ENCODE data around the gene MEP1A. TPM values are rescaled to one million over a fixed set of nuclear protein-coding genes. Genes with fewer than 3 reads are reported as not detected.
"Not testable (repeated sequence)": the region's sequence is repeated elsewhere in the genome, so short reads cannot be mapped to it uniquely, and the experiment has no call there.

MEP1A gene
- total and polyA plus RNA-seq, 2 of the 13 experiments (the other 11 are each of a cell fraction or from before 2014, with no cell fraction given), result 0.24 to 0.83 TPM

DNA sequence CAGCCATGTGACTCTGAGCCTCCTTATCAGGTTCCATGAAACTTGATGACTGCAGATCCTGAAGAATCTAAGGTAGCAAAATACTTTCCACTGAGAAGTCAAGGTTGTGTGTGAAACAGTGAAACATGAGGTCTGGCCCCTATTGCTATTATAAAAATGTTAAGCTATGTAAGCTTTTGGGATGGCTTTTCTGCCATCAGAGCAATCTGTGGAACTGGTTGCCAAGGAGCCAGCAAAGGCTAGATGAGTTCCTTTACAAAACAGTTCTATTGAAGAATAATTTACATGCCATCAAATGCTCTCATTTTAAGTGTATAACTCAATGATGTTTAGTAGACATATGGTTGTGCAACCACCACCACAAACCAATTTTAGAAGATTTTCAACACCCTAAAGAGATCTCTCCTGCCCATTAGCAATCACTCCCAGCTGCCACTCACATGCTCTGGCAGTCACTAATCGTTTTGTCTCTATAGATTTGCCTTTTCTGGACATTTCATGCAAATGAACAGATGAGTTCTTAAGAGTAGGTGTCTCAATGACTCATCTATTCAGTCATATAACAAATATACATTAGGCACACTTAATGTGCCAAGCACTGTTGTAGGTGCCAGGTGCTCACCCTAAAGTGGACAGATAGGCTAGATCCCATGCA is 19.9 kb upstream of the MEP1A start (continued):
- TF ChIP-seq KIAA2018 (CRISPR knock-in tag; IDR thresholded peaks at IDR 0.05; ENCODE audit: borderline replicate concordance) (no peak), CSRNP2 (CRISPR knock-in tag; conservative IDR thresholded peaks at IDR 0.05; ENCODE audit: low read depth) (no peak), ZNF441 (CRISPR knock-in tag; IDR thresholded peaks at IDR 0.05; ENCODE audit: borderline replicate concordance) (no peak), ZNF7 (CRISPR knock-in tag; IDR thresholded peaks at IDR 0.05) (no peak), ZNF12 (CRISPR knock-in tag; IDR thresholded peaks at IDR 0.05) (no peak), ZNF382 (CRISPR knock-in tag; IDR thresholded peaks at IDR 0.05; ENCODE audit: borderline replicate concordance) (no peak), MAZ (IDR thresholded peaks at IDR 0.05; ENCODE audit: borderline replicate concordance, low read depth, low read length) (no peak), MAZ (CRISPR knock-in tag; IDR thresholded peaks at IDR 0.05; ENCODE audit: low read depth) (no peak), ZNF432 (CRISPR knock-in tag; IDR thresholded peaks at IDR 0.05; ENCODE audit: borderline replicate concordance) (no peak), PHF5A (CRISPR knock-in tag; IDR thresholded peaks at IDR 0.05; ENCODE audit: low read depth, unreplicated experiment) (no peak), TAF15 (IDR thresholded peaks at IDR 0.05; ENCODE audit: low read depth, low read length, poor library complexity, severe bottlenecking) (no peak), ZNF431 (CRISPR knock-in tag; IDR thresholded peaks at IDR 0.05; ENCODE audit: borderline replicate concordance, low read depth) (no peak), ZNF614 (CRISPR knock-in tag; IDR thresholded peaks at IDR 0.05; ENCODE audit: borderline replicate concordance) (no peak)

DNA sequence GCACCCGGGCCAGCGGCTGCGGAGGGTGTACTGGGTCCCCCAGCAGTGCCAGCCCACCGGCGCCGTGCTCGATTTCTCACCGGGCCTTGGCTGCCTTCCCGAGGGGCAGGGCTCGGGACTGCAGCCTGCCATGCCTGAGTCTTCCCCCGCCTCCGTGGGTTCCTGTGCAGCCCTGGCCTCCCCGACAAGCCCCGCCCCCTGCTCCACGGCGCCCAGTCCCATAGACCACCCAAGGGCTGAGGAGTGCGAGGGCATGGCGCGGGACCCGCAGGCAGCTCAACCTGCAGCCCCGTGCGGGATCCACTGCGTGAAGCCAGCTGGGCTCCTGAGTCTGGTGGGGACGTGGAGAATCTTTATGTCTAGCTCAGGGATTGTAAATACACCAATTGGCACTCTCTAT is 18.5 kb upstream of the MEP1A start:
- H3K4me1 ChIP-seq (ENCODE audit: insufficient read depth, low read length); H3K27me3 ChIP-seq (ENCODE audit: control insufficient read depth in 1 of 2, insufficient read depth in 2 of 2, low read length in 2 of 2); H3K4me3 ChIP-seq (replicated peaks in 1 of 3; ENCODE audit: insufficient read depth in 1 of 3, low read depth in 2 of 3, low read length in 3 of 3); H3K79me2 ChIP-seq (ENCODE audit: insufficient read depth, low read length); H3K4me2 ChIP-seq (ENCODE audit: low read depth, low read length); ATAC-seq; FAIRE-seq; H3K9ac ChIP-seq (ENCODE audit: insufficient read depth, low read depth, low read length); H3K36me3 ChIP-seq (replicated peaks in 1 of 2; ENCODE audit: control insufficient read depth in 1 of 2, insufficient read depth in 2 of 2, low read length in 2 of 2); in situ Hi-C loops (cut with HindIII; ENCODE audit: extremely low pct_ligation_motif_present, low pct_unique_long_range_greater_than_20kb); H3K27ac ChIP-seq (ENCODE audit: extremely low read length, insufficient read depth, low read length); DNase-seq (ENCODE audit: low spot score); BruUV-seq (replicated peaks); H2AFZ ChIP-seq (ENCODE audit: low read length); H3K9me3 ChIP-seq (ENCODE audit: low read length); H4K20me1 ChIP-seq (ENCODE audit: insufficient read depth, low read length); CTCF ChIA-PET (ENCODE audit: low intra/inter-chr PET ratio, low total read pairs); POLR2A ChIA-PET; intact Hi-C loops (cut with micrococcal nuclease; ENCODE audit: unreplicated experiment): not testable (repeated sequence)
- WGBS (ENCODE audit: low lambda C conversion rate), result 40% methylated on average over 2 of the region's 24 CpGs

Measured in HepG2 (cell line).